Astrocyte (in vitro differentiated cells and primary cell): ENCODE measurements around the gene STX1A.

Experiments used
- CTCF ChIP-seq: IDR thresholded peaks from 2 replicates; pipeline ENCODE4 v1.5.1; 2011; ENCODE audit warnings: low read depth, mild to moderate bottlenecking, inconsistent platforms, low read length, moderate library complexity; ENCODE audit not compliant: insufficient read depth
- EZH2 ChIP-seq: IDR thresholded peaks from 2 replicates; pipeline ENCODE4 v1.6.1; 2012; ENCODE audit warnings: mild to moderate bottlenecking, low read length, inconsistent platforms; ENCODE audit not compliant: insufficient read depth

- no peak for TF ChIP-seq CTCF
- TF ChIP-seq EZH2 = no peak
These were observed 3.7 kb downstream of the STX1A start for GRCh38 chr7:73715648-73716317.
